Panc1 (cell line): ENCODE results near the gene PRR29. TPM values are rescaled to one million over a fixed set of nuclear protein-coding genes. Genes with fewer than 3 reads are reported as not detected.

Experiments
- ATAC-seq: fragments of 200-7000 bp; cut with Tn5 transposase; 2 replicates; pipeline ENCODE4 v1.9.1; 2020; ENCODE audit warnings: mild to moderate bottlenecking, moderate library complexity
- BruUV-seq: library from RNA; stranded (reverse); fragments of 400-500 nt; replicated peaks from 2 replicates; lab custom pipeline; 2021; lab: Mats Ljungman, UMichigan
- CTCF ChIA-PET: fragments of 300-600 bp; sonication (Branson Sonifier 250); formaldehyde crosslinking; loops from one replicate; lab custom pipeline; 2022; ENCODE audit warnings: antibody characterized with exemption; lab: Charles Lee
- POLR2A ChIA-PET: fragments of 300-600 bp; sonication (Branson Sonifier 250); formaldehyde crosslinking; loops from one replicate; lab custom pipeline; 2022; ENCODE audit warnings: antibody characterized with exemption; lab: Charles Lee
- DNase-seq: peaks from one replicate; pipeline ENCODE4 v3.0.0-alpha.2; 2010; ENCODE audit warnings: low read depth, low spot score
- H3K27ac ChIP-seq: 2 replicates; pipeline ENCODE4 v1.5.1; 2011; ENCODE audit warnings: mild to moderate bottlenecking, low read length, inconsistent platforms
- H3K27me3 ChIP-seq: fragments of 200-500 bp; sonication (Bioruptor generic); 2 replicates; pipeline ENCODE4 v1.6.0; 2014; ENCODE audit warnings: low read length, inconsistent platforms; ENCODE audit not compliant: control insufficient read depth, insufficient read depth
- H3K36me3 ChIP-seq: fragments of 200-500 bp; sonication (Bioruptor generic); 2 replicates; pipeline ENCODE4 v1.5.1; 2014; ENCODE audit warnings: inconsistent platforms, mild to moderate bottlenecking, low read length, moderate library complexity; ENCODE audit not compliant: control insufficient read depth, insufficient read depth
- H3K4me1 ChIP-seq: 2 replicates; pipeline ENCODE4 v1.5.1; 2011; ENCODE audit warnings: inconsistent platforms, mild to moderate bottlenecking, low read length, moderate library complexity; ENCODE audit not compliant: control insufficient read depth, insufficient read depth
- H3K4me3 ChIP-seq, 2 experiments: 2 replicates each; pipeline ENCODE4 v1.5.1; 2011 to 2012; ENCODE audit warnings: low read depth in 2 of 2, low read length in 2 of 2, mild to moderate bottlenecking in 2 of 2, inconsistent platforms in 1 of 2, moderate library complexity in 1 of 2
- H3K9me3 ChIP-seq: fragments of 200-500 bp; sonication (Bioruptor generic); 2 replicates; pipeline ENCODE4 v1.5.1; 2014; ENCODE audit warnings: low read depth, mild to moderate bottlenecking, inconsistent platforms, low read length, moderate library complexity; ENCODE audit not compliant: control insufficient read depth, insufficient read depth
- POLR2AphosphoS5 ChIP-seq: IDR thresholded peaks from 2 replicates; pipeline ENCODE4 v1.6.1; 2012; ENCODE audit warnings: mild to moderate bottlenecking, low read depth, low read length, moderate library complexity
- SIN3A ChIP-seq: IDR thresholded peaks from 2 replicates; pipeline ENCODE4 v1.6.1; 2012; ENCODE audit warnings: low read depth, mild to moderate bottlenecking, low read length, moderate library complexity, borderline replicate concordance; ENCODE audit not compliant: insufficient read depth
- TCF7L2 ChIP-seq: IDR thresholded peaks from 2 replicates; pipeline ENCODE4 v1.6.1; 2011; ENCODE audit warnings: mild to moderate bottlenecking, low read depth, low read length, inconsistent platforms
- in situ Hi-C: cut with HindIII; loops from 2 replicates; pipeline ENCODE4 v1.10.0; 2016; ENCODE audit warnings: low sequenced_read_pairs, low pct_unique_long_range_greater_than_20kb
- intact Hi-C: fragments of 100-400 bp; cut with micrococcal nuclease; formaldehyde crosslinking; loops from one replicate; pipeline ENCODE4 v1.10.0; 2022; ENCODE audit not compliant: unreplicated experiment
- total RNA-seq: library from RNA; stranded (reverse); gene quantifications from one replicate; pipeline ENCODE4 v1.2.1, GENCODE V29; 2021; ENCODE audit not compliant: unreplicated experiment
- TF ChIP-seq, protein P1 (sequence below), 2 experiments: IDR thresholded peaks; 2 replicates each; pipeline ENCODE4 v1.6.1; 2011 to 2012; ENCODE audit warnings: low read depth in 2 of 2, control low read depth in 1 of 2, low read length in 1 of 2, mild to moderate bottlenecking in 1 of 2, moderate library complexity in 1 of 2; ENCODE audit not compliant: insufficient read depth in 1 of 2
- TF ChIP-seq, protein P2 (sequence below): fragments of 450-650 bp; IDR thresholded peaks from 2 replicates; pipeline ENCODE4 v1.5.1; 2017; ENCODE audit warnings: mild to moderate bottlenecking

PRR29 gene
- total RNA-seq, 1 experiment from 2014 or later: 0.10 TPM

DNA sequence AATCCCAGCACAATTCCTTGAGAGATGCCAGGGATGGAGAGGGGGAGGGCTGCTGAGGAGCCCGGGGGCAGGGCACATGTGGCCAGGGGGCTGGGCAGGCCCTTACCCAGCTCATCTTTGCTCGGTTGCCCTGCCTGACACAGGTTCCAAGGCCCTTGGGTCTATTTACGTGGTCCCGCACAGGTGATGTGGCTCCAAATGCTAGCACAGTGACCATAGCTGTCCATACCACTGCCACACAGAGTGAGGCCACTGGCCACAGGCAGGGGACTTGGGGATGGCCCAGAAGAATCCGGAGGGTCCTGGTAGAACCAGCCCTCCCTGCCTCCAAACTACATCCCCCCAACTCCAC lies 10.0 kb upstream of the PRR29 start:
- intact Hi-C loops: no loop called here
- in situ Hi-C loops: no loop called here
- no peaks in the 10 kb centered on the region for H3K9me3 ChIP-seq
- CTCF ChIA-PET: interaction anchor here (0.6 kb wide), 1 partner anchor 69 kb away, joined by 4 read pairs; no protein-coding TSS in a partner anchor
- H3K4me3 ChIP-seq: no peak overlapping the region
- no peaks in the 10 kb centered on the region; the same call in 1 of the 2 replicates for H3K27me3 ChIP-seq
- no peak for TF ChIP-seq SIN3A
- TF ChIP-seq, protein P1, sequence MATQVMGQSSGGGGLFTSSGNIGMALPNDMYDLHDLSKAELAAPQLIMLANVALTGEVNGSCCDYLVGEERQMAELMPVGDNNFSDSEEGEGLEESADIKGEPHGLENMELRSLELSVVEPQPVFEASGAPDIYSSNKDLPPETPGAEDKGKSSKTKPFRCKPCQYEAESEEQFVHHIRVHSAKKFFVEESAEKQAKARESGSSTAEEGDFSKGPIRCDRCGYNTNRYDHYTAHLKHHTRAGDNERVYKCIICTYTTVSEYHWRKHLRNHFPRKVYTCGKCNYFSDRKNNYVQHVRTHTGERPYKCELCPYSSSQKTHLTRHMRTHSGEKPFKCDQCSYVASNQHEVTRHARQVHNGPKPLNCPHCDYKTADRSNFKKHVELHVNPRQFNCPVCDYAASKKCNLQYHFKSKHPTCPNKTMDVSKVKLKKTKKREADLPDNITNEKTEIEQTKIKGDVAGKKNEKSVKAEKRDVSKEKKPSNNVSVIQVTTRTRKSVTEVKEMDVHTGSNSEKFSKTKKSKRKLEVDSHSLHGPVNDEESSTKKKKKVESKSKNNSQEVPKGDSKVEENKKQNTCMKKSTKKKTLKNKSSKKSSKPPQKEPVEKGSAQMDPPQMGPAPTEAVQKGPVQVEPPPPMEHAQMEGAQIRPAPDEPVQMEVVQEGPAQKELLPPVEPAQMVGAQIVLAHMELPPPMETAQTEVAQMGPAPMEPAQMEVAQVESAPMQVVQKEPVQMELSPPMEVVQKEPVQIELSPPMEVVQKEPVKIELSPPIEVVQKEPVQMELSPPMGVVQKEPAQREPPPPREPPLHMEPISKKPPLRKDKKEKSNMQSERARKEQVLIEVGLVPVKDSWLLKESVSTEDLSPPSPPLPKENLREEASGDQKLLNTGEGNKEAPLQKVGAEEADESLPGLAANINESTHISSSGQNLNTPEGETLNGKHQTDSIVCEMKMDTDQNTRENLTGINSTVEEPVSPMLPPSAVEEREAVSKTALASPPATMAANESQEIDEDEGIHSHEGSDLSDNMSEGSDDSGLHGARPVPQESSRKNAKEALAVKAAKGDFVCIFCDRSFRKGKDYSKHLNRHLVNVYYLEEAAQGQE (IDR thresholded peaks at IDR 0.05; ENCODE audit: insufficient read depth in 1 of 2, low read depth in 2 of 2, low read length in 1 of 2): no peak
- no peak for TF ChIP-seq POLR2AphosphoS5
- TF ChIP-seq, protein P2, sequence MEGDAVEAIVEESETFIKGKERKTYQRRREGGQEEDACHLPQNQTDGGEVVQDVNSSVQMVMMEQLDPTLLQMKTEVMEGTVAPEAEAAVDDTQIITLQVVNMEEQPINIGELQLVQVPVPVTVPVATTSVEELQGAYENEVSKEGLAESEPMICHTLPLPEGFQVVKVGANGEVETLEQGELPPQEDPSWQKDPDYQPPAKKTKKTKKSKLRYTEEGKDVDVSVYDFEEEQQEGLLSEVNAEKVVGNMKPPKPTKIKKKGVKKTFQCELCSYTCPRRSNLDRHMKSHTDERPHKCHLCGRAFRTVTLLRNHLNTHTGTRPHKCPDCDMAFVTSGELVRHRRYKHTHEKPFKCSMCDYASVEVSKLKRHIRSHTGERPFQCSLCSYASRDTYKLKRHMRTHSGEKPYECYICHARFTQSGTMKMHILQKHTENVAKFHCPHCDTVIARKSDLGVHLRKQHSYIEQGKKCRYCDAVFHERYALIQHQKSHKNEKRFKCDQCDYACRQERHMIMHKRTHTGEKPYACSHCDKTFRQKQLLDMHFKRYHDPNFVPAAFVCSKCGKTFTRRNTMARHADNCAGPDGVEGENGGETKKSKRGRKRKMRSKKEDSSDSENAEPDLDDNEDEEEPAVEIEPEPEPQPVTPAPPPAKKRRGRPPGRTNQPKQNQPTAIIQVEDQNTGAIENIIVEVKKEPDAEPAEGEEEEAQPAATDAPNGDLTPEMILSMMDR: no peak
- TF ChIP-seq TCF7L2: no peak
- H3K4me1 ChIP-seq: no peaks in the 10 kb centered on the region
- no TSS peak for BruUV-seq
- ATAC-seq (no peak), DNase-seq (no peak)
- POLR2A ChIA-PET: no interaction called here
- no peaks in the 10 kb centered on the region for H3K36me3 ChIP-seq
- no peak overlapping the region for H3K27ac ChIP-seq

DNA sequence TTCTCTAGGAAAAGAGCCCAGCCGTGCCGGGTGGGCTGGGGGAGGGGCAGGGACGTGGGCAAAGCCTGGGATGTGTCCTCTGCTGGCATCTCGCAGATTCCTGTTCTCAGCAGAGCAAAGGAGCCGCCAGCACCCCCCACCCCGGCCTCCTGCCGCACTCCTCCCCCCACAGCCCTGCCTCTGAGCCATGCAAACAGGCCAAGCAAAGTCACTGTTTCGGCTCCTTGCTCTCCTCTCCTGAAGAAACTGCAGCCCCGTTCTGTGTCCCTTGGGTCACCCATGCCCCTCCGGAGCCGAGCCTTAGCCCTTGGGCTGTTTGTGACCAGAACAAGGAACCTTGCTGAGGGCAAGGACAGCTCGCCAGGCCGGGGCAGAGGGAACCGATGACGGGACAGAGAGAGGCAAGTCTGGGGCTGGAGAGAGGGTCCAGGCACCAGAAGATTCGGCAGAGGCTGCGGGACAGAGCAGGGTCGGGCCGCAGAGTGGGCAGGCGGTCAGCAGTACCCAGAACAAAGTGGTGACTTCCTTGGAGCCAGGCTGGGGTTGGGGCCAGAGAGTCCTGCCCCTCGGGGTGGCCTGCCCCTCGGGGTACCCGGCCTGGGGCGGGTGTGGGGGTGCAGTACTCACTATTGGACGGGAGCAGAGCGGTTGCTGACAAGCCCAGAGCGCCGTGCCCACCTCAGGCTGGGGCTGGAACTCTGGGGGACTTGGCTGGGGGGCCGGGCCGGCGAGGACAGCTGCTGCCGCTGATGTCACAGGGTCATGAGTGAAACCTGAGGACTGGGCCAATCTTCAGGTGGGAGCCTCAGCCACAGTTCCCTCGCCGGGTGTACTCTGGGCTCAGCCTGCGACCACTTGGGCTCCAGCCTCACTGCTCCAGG lies 9.2 kb upstream of the PRR29 start:
- no peaks in the 10 kb centered on the region for H3K4me1 ChIP-seq
- no TSS peak for BruUV-seq
- intact Hi-C loops: no loop called here
- ChIA-PET POLR2A (interaction anchor here (0.6 kb wide), 1 partner anchor 34 kb away, joined by 4 read pairs; no protein-coding TSS in a partner anchor), CTCF (no interaction called here)
- no peak overlapping the region for H3K27ac ChIP-seq
- TF ChIP-seq TCF7L2 (no peak), SIN3A (no peak), POLR2AphosphoS5 (no peak)
- TF ChIP-seq, protein P1 (IDR thresholded peaks at IDR 0.05; ENCODE audit: insufficient read depth in 1 of 2, low read depth in 2 of 2, low read length in 1 of 2): no peak
- TF ChIP-seq, protein P2: no peak
- H3K27me3 ChIP-seq: no peaks in the 10 kb centered on the region; the same call in 1 of the 2 replicates
- no peak overlapping the region for H3K4me3 ChIP-seq
- no peak for DNase-seq
- peak; percentile 56 for ATAC-seq
- in situ Hi-C loops: no loop called here
- H3K9me3 ChIP-seq: no peaks in the 10 kb centered on the region
- H3K36me3 ChIP-seq: no peaks in the 10 kb centered on the region
